Placental pericyte (primary cell): ENCODE measurements around the gene CLEC4M. TPM values are rescaled to one million over a fixed set of nuclear protein-coding genes. Genes with fewer than 3 reads are reported as not detected.

Experiments used
- total RNA-seq: library from RNA; depleted of rRNA; stranded (reverse); fragments of >200 nt; gene quantifications from 2 replicates; pipeline ENCODE4 v1.2.3, GENCODE V29; 2012

CLEC4M gene, protein sequence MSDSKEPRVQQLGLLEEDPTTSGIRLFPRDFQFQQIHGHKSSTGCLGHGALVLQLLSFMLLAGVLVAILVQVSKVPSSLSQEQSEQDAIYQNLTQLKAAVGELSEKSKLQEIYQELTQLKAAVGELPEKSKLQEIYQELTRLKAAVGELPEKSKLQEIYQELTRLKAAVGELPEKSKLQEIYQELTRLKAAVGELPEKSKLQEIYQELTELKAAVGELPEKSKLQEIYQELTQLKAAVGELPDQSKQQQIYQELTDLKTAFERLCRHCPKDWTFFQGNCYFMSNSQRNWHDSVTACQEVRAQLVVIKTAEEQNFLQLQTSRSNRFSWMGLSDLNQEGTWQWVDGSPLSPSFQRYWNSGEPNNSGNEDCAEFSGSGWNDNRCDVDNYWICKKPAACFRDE
- not detected in 2 replicates for total RNA-seq

DNA sequence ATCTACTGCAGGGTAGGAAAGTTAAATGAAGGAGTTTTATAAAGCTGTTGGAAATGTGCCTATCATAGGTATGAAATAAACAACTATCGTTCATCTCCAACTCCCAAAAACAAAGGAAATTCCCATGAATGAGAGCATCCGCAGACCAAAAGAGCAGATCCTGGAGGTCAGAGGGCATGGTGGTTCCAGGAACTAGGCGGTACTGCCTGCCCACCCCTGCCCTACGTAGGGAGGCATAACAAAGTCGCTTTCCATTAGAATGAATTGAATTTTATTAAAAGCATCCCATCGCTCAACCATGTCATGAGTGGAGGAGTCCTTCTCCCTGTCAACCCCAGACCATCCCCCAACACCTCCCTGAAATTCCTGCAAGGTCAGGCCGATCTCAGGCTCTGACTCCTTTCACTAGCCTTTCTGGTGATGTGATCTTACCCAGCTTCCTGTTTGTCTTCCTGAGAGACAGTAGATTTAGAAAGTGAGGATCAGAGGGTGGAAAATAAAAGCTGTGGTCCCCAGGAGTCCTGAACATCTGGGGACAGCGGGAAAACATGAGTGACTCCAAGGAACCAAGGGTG lies at the start of gene CLEC4M:
TSS of gene CLEC4M (plus strand) at position 525 of the 575 bp plus-strand sequence. CDS start at position 549, 24 bp downstream.

DNA sequence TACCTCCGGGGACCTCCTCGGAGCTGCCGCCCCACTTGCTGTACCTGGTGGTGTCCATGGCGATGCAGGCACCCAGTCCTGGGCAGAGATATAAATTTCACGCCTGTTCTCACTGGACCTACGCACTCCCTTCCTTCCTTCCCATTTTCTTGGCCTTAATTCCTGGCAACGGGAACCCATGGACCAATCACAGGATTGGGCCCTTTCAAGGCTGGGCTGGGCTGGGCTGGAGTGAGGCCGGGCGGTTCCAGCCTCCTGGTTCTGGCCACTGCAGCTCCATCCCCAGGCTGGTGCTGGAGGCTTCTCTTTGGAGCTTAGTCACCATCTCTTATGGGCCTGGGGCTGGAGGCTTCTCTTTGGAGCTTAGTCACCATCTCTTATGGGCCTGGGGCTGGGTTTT lies 31.0 kb upstream of the CLEC4M start, which contains the start of gene CLEC4G:
TSS of gene CLEC4G (minus strand) at position 66 of the 400 bp plus-strand sequence. CDS start at position 58, 8 bp downstream.

DNA sequence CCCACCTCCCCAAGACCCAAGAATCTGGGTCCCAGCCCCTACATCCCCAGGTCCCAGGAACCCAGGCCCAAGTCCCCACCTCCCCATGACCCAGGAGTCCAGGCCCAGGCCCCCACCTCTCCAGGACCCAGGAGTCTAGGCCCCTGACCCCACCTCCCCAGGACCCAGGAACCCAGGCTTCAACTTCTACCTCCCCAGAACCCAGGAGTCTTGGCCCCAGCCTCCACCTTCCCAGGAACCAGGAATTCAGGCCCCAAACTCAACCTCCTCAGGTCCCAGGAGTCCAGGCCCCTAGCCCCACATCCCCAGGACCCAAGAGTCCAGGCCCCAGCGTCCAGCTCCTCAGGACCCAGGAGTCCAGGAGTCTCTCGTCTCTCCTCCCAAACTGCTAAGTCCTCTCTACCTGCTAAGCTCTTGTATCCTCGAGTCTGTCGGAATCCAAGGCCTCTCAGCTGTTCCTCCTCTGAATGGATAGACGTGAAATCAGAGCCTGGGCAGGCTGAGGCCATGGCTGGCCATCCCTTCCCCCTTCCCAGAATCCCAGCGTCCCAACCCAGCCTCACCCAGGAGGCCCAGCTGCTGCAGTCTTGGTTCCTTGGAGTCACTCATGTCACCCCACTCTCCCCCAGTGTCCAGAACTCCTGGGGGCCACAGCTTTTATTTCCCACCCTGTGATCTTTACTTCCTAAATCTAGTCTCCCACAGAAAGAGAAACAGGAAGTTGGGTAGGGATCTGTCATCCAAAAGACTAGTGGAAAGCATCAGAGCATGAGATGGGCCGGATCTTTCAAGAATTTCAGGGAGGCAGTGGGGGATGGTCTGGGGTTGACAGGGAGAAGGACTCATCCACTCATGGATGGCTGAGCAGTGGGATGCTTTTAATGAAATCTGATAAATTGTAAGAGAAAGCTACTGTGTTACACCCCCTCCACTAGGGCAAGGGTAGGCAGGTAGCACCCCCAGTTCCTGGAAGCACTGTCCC lies 15.8 kb upstream of the CLEC4M start, which contains the start of gene CD209:
TSS of gene CD209 (minus strand) at position 632 of the 982 bp plus-strand sequence. CDS start at position 609, 23 bp downstream.

Other genes starting within 250 kb of the CLEC4M start
- gene ZNF358, start 247.1 kb upstream of the CLEC4M start, total RNA-seq, result 19.0 and 36.5 TPM in 2 replicates
- gene MCOLN1, start 240.6 kb upstream of the CLEC4M start, total RNA-seq, result 9.4 and 17.1 TPM in 2 replicates
- gene PNPLA6, start 227.5 kb upstream of the CLEC4M start, total RNA-seq, result 80.8 and 115 TPM in 2 replicates
- not detected in 2 replicates for gene CAMSAP3, start 167.4 kb upstream of the CLEC4M start, total RNA-seq
- gene XAB2, start 133.7 kb upstream of the CLEC4M start, total RNA-seq, result 44.6 and 47.8 TPM in 2 replicates
- gene PET100, start 133.4 kb upstream of the CLEC4M start, total RNA-seq, result 3.5 and 4.7 TPM in 2 replicates
- not detected in 2 replicates for gene PCP2, start 129.5 kb upstream of the CLEC4M start, total RNA-seq
- 15.7 and 60.4 TPM in 2 replicates for gene STXBP2, start 126.1 kb upstream of the CLEC4M start, total RNA-seq
- not detected in 2 replicates for gene RETN, start 94.2 kb upstream of the CLEC4M start, total RNA-seq
- gene MCEMP1, start 86.2 kb upstream of the CLEC4M start, total RNA-seq, result not detected in 2 replicates
- 37.9 and 42.7 TPM in 2 replicates for gene TRAPPC5, start 82.4 kb upstream of the CLEC4M start, total RNA-seq
- not detected in 2 replicates for gene FCER2, start 61.1 kb upstream of the CLEC4M start, total RNA-seq
- gene CLEC4G, start 31.1 kb upstream of the CLEC4M start, total RNA-seq, result not detected in 2 replicates
- gene CD209, start 15.7 kb upstream of the CLEC4M start, total RNA-seq, result 0.14 TPM in 1 of 2 replicates, not detected in the other
- 27.8 and 39.2 TPM in 2 replicates for gene EVI5L, start 67.0 kb downstream of the CLEC4M start, total RNA-seq
- gene PRR36, start 111.1 kb downstream of the CLEC4M start, total RNA-seq, result not detected in 2 replicates
- gene LRRC8E, start 125.3 kb downstream of the CLEC4M start, total RNA-seq, result 2.6 and 5.3 TPM in 2 replicates
- 13.8 and 14.6 TPM in 2 replicates for gene MAP2K7, start 140.6 kb downstream of the CLEC4M start, total RNA-seq
- 0.86 and 1.3 TPM in 2 replicates for gene TGFBR3L, start 151.6 kb downstream of the CLEC4M start, total RNA-seq
- gene SNAPC2, start 157.1 kb downstream of the CLEC4M start, total RNA-seq, result 21.0 and 31.1 TPM in 2 replicates
- gene CTXN1, start 162.9 kb downstream of the CLEC4M start, total RNA-seq, result 0.88 and 4.6 TPM in 2 replicates
- gene TIMM44, start 180.4 kb downstream of the CLEC4M start, total RNA-seq, result 46.7 and 81.0 TPM in 2 replicates
- gene ELAVL1, start 242.4 kb downstream of the CLEC4M start, total RNA-seq, result 33.3 and 65.7 TPM in 2 replicates